Measurements from ENCODE around the gene CENPU.

GRCh38 chr4:184760681-184761080 lies 26.8 kb upstream of the CENPU start:
- TF ChIP-seq CTCF (IDR thresholded peaks at IDR 0.05) (no peak), EP300 (IDR thresholded peaks at IDR 0.05) (no peak)

Data from esophagus muscularis mucosa (tissue), 3 donors.